ENCODE measurements around the gene DHRS11.

- no peak for TF ChIP-seq CTCF (IDR thresholded peaks at IDR 0.05)
- TF ChIP-seq POLR2A (IDR thresholded peaks at IDR 0.05): no peak
Observed at GRCh38 chr17:36545077-36545464, 46.6 kb upstream of the DHRS11 start.

Measured in heart left ventricle (tissue), 13 donors.